Dedifferentiated amniotic fluid mesenchymal stem cell (primary cell): ENCODE results near the gene STON1.
"Not testable (repeated sequence)": the region's sequence is repeated elsewhere in the genome, so short reads cannot be mapped to it uniquely, and the experiment has no call there.

Experiments used
- DNase-seq: peaks from one replicate; pipeline ENCODE4 v3.0.0-alpha.2; 2016; ENCODE audit errors: extremely low spot score

Gene STON1

DNA sequence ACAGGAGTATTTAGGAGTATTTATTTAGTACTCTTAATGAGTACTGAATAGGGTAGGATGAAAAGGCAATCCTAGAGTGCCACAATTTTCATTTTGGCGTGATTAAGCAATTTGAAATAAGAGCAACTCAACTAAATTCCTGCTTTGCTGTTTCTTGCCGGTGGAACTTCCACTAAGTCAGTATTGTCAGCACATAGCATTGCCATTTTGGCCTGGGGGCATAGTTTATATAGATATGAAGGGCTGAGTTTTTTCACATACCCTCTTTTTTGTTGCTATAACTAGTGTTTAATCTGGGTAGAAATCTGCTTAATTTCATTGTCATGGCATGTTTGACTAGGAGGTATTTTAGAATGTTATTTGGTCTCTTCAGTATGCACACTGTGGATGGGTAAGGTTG, 89.6 kb downstream of the STON1 start:
- no peak for DNase-seq

DNA sequence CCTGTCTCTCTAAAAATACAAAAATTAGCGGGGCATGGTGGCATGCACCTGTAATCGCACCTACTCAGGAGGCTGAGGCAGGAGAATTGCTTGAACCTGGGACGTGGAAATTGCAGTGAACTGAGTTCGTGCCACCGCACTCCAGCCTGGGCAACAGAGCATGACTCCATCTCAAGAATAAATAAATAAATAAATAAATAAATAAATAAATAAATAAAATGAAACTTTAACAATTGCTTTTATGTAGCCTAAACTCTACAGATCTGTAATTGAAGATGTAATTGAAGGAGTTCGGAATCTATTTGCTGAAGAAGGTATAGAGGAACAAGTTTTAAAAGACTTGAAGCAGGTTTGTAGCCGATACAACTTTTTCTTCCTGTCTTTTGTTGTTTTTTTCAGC, 90.7 kb downstream of the STON1 start:
- DNase-seq = no peak

DNA sequence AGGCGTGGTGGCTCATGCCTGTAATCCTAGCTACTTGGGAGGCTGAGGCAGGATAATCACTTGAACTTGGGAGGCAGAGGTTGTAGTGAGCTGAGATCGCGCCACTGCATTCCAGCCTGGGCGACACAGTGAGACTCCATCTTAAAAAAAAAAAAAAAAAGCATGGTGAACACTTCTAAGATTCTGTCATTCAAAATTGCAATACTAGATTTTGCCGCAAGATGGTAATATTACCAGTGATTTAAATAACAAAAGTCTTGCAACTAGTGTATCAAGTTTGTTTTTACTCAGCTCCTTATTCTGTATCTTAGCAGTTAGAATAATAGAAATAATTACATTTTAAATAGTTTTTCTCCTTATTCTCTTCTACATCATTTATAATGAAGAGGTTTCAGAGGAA, 92.7 kb downstream of the STON1 start:
- DNase-seq = not testable (repeated sequence)

DNA sequence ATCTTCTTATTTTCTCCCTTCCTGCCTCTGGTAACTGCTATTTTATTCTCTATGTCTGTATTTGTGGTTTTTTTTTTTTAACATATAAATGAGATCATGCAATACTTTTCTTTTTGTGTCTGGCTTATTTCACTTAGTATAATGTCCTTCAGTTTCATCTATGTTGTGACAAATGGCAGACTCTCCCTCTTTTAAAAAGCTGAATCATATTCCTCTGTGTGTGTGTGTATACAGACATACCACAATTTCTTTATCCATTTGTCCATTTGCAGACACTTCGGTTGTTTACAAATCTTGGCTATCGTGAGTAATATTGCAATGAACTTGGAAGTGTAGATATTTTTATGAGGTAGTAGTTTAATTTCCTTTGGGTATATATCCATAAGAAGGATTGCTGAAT, 94.7 kb downstream of the STON1 start:
- no peak for DNase-seq

- DNase-seq = no peak
These were observed 96.1 kb downstream of the STON1 start for GRCh38 chr2:48626047-48626446.

DNA sequence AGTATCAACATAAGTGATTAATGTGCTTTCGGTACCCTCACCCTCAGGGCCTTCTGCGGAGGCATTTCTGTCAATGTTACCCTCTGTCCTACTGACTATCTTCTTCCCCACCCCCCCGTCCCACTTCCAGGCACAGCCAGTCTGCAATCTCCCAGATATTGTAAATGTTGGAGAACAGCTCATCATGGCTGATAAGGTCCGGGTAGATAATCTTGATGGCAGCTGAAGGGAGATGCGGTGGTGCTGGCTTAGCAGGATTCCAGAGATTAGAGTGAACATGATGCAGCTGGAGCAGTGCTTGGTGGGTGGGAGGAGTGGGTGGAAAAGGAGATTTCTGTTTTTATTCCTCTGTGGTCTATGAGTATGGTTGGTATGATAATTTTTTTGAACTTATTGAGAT, 103.2 kb downstream of the STON1 start:
- no peak for DNase-seq

DNA sequence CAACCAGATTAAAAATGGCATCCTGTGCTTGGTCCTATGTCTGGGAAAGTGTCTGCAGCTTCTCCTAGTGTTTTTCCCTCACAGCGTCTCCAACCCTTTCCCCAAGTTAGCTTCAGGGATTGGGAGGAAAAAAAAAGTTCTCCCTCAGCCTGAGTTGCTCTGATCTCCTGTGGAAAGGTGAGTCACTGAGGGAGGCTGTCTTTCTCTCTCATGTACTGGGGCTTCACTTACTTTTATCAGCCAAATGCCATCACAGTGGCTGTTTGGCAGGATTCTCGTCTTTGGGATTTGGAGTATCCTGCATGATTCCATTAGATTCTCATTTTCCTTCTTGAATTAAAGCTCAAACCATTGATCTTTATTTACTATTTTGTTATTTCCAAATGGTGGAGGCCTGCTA, 105.8 kb downstream of the STON1 start:
- no peak for DNase-seq

DNA sequence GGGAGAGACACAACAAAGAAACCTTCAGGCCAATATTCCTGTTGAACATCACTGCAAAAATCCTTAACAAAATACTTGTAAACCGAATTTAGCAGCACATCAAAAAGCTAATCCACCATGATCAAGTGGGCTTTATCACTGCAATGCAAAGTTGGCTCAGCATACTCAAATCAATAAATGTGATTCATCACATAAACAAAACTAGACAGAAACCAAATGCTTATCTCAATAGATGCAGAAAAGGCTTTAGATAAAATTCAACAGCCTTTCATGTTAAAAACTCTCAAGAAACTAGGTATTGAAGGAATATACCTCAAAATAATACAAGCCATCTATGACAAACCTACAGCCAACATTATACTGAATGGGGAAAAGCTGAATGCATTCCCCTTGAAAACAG, 108.3 kb downstream of the STON1 start:
- DNase-seq = no peak
